ENCODE measurements around the gene MARCHF3.

DNA sequence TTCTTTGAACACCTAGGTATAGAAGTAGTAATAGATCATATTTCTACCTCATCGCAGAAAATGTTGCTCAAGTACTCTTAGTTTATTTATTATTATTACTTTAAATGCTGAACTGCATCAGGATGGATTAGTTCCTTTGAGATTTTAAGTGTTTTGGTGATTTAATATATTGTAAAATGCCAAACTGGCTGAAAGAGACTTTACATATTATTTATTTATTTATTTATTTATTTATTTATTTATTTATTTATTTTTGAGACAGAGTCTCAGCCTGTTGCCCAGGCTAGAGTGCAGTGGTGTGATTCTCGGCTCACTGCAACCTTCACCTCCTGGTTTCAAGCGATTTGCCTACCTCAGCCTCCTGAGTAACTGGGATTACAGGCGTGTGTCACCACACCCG, 211.1 kb downstream of the MARCHF3 start:
- TF ChIP-seq POLR2A (IDR thresholded peaks at IDR 0.05), result no peak
- TF ChIP-seq CTCF (IDR thresholded peaks at IDR 0.05), result no peak
- no peak for TF ChIP-seq EP300 (IDR thresholded peaks at IDR 0.05)
- no peak for TF ChIP-seq POLR2AphosphoS5 (IDR thresholded peaks at IDR 0.05)

All from gastroesophageal sphincter (tissue), 3 donors.